ENCODE measurements around the gene ERVFRD-1. TPM values are rescaled to one million over a fixed set of nuclear protein-coding genes. Genes with fewer than 3 reads are reported as not detected.

ERVFRD-1 gene
- total RNA-seq, 1 donor from 2014 or later, result not detected

DNA sequence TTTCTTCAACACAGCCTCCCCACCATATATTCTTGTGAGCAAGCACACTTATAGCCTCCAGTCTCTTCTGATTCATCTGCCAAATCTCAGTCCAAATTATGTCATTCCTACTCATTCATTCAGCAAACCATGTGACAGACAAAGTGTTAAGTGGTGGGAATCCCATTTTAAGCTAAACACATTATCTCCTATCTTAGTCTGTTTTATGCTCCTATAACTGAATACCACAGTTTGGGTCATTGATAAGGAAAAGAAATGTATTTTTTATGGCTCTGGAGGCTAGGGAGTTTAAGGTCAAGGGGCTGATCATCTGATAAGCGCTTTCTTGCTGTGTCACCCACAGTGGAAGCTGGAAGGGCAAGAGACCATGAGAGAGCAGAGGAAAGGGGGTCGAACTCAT, 41.8 kb downstream of the ERVFRD-1 start:
- DNase-seq, result no peak
- H3K36me3 Mint-ChIP-seq (ENCODE audit: unreplicated experiment), result no peaks in the 10 kb centered on the region
- H3K27me3 Mint-ChIP-seq (ENCODE audit: unreplicated experiment), result peaks cover 1% of the 10 kb centered on the region
- no peak overlapping the region for H3K4me3 Mint-ChIP-seq (ENCODE audit: unreplicated experiment)
- peaks cover 4% of the 10 kb centered on the region for H3K4me1 Mint-ChIP-seq (ENCODE audit: low read depth, unreplicated experiment)
- H3K27ac Mint-ChIP-seq (ENCODE audit: unreplicated experiment), result no peak overlapping the region
- TF ChIP-seq, protein P1, sequence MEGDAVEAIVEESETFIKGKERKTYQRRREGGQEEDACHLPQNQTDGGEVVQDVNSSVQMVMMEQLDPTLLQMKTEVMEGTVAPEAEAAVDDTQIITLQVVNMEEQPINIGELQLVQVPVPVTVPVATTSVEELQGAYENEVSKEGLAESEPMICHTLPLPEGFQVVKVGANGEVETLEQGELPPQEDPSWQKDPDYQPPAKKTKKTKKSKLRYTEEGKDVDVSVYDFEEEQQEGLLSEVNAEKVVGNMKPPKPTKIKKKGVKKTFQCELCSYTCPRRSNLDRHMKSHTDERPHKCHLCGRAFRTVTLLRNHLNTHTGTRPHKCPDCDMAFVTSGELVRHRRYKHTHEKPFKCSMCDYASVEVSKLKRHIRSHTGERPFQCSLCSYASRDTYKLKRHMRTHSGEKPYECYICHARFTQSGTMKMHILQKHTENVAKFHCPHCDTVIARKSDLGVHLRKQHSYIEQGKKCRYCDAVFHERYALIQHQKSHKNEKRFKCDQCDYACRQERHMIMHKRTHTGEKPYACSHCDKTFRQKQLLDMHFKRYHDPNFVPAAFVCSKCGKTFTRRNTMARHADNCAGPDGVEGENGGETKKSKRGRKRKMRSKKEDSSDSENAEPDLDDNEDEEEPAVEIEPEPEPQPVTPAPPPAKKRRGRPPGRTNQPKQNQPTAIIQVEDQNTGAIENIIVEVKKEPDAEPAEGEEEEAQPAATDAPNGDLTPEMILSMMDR (IDR thresholded peaks at IDR 0.05; ENCODE audit: partially characterized antibody, unreplicated experiment), result no peak
- peaks cover 2% of the 10 kb centered on the region for H3K9me3 Mint-ChIP-seq (ENCODE audit: unreplicated experiment)

- H3K4me3 Mint-ChIP-seq (ENCODE audit: unreplicated experiment), result no peak overlapping the region
- H3K36me3 Mint-ChIP-seq (ENCODE audit: unreplicated experiment), result no peaks in the 10 kb centered on the region
- peaks cover 1% of the 10 kb centered on the region for H3K27me3 Mint-ChIP-seq (ENCODE audit: unreplicated experiment)
- H3K27ac Mint-ChIP-seq (ENCODE audit: unreplicated experiment), result no peak overlapping the region
- TF ChIP-seq, protein P1 (IDR thresholded peaks at IDR 0.05; ENCODE audit: partially characterized antibody, unreplicated experiment), result no peak
- H3K4me1 Mint-ChIP-seq (ENCODE audit: low read depth, unreplicated experiment), result peaks cover 4% of the 10 kb centered on the region
- DNase-seq, result no peak
- peaks cover 2% of the 10 kb centered on the region for H3K9me3 Mint-ChIP-seq (ENCODE audit: unreplicated experiment)
These were observed 44.2 kb downstream of the ERVFRD-1 start for GRCh38 chr6:11067348-11067747.

DNA sequence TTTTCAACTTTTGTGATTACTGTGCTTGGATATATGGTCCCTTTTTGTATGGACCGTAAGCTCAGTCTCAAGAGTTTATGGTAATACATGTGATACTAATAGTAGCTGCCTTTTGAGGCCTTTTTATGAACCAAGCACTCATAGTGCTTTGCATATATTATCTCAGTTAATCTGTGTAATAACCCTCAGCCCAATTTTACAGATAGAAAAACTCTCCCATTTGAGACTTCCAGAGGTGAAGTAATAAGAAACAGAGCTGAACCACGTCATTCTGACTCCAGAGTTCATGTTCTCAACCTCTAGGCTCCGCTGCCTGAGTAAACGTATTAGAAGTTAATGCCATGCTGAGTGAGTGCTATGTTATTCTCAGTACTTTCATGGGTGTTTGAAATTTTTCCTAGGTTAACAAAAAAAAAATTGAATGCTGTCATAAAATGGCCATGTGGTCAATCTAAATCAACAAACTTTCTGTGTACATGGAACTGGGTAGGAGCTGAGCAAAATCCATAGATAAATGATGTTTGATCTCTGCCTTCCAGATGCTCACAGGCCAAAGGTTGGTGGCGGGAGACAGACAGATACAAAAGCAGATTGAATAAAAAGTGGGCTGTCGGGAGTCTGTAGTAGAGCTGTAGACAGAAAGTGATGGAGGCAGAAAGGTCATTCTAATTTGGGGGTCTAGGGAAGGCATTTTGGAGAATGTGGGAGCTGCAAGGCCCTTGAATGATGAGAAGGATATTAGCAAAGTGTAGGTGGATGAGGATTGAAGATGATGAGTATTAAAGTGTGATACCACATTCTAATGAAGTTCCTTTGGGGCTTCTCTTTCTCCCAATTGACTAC, 44.8 kb downstream of the ERVFRD-1 start:
- Mint-ChIP-seq H3K36me3 (ENCODE audit: unreplicated experiment) (no peaks in the 10 kb centered on the region), H3K27ac (ENCODE audit: unreplicated experiment) (no peak overlapping the region), H3K4me3 (ENCODE audit: unreplicated experiment) (no peak overlapping the region), H3K9me3 (ENCODE audit: unreplicated experiment) (peaks cover 2% of the 10 kb centered on the region), H3K4me1 (ENCODE audit: low read depth, unreplicated experiment) (peaks cover 4% of the 10 kb centered on the region), H3K27me3 (ENCODE audit: unreplicated experiment) (peaks cover 1% of the 10 kb centered on the region)
- TF ChIP-seq, protein P1 (IDR thresholded peaks at IDR 0.05; ENCODE audit: partially characterized antibody, unreplicated experiment), result no peak
- DNase-seq, result no peak

- peaks cover 1% of the 10 kb centered on the region for H3K27me3 Mint-ChIP-seq (ENCODE audit: unreplicated experiment)
- H3K36me3 Mint-ChIP-seq (ENCODE audit: unreplicated experiment), result no peaks in the 10 kb centered on the region
- H3K9me3 Mint-ChIP-seq (ENCODE audit: unreplicated experiment), result peaks cover 2% of the 10 kb centered on the region
- no peak overlapping the region for H3K27ac Mint-ChIP-seq (ENCODE audit: unreplicated experiment)
- TF ChIP-seq, protein P1 (IDR thresholded peaks at IDR 0.05; ENCODE audit: partially characterized antibody, unreplicated experiment), result no peak
- no peak overlapping the region for H3K4me3 Mint-ChIP-seq (ENCODE audit: unreplicated experiment)
- H3K4me1 Mint-ChIP-seq (ENCODE audit: low read depth, unreplicated experiment), result peaks cover 4% of the 10 kb centered on the region
- DNase-seq, result no peak
These were observed 45.9 kb downstream of the ERVFRD-1 start for GRCh38 chr6:11065436-11066202.

DNA sequence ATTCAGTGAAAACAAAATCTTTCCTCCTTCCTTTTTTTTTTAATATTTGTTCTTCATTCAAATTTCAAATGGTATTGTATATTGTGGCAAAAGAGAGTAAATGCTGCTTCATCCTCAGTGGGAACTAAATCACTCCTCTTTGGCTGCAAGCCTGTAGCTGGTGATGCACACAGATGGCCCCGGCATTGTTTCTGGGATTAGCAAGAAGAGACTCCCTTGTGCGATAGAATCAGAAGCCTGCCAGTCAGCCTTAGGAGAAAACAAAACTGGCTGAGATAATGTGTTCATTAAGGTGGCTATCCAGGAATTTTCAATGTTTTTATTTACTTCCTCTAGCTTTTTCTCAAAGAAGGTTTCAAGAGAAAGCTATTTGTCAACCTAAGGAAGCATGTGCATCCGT, 46.7 kb downstream of the ERVFRD-1 start:
- H3K9me3 Mint-ChIP-seq (ENCODE audit: unreplicated experiment), result peaks cover 2% of the 10 kb centered on the region
- DNase-seq, result no peak
- no peak overlapping the region for H3K27ac Mint-ChIP-seq (ENCODE audit: unreplicated experiment)
- no peak overlapping the region for H3K4me3 Mint-ChIP-seq (ENCODE audit: unreplicated experiment)
- no peaks in the 10 kb centered on the region for H3K36me3 Mint-ChIP-seq (ENCODE audit: unreplicated experiment)
- TF ChIP-seq, protein P1 (IDR thresholded peaks at IDR 0.05; ENCODE audit: partially characterized antibody, unreplicated experiment), result no peak
- peaks cover 4% of the 10 kb centered on the region for H3K4me1 Mint-ChIP-seq (ENCODE audit: low read depth, unreplicated experiment)
- H3K27me3 Mint-ChIP-seq (ENCODE audit: unreplicated experiment), result peaks cover 1% of the 10 kb centered on the region

Measured in glutamatergic neuron (in vitro differentiated cells).